Measurements from ENCODE around the gene FBXW5. TPM values are rescaled to one million over a fixed set of nuclear protein-coding genes. Genes with fewer than 3 reads are reported as not detected.

The FBXW5 gene
- total RNA-seq, 1 experiment from 2014 or later, result 88.0 TPM

- no TSS peak for BruUV-seq (replicated peaks)
- H3K79me2 ChIP-seq (ENCODE audit: insufficient read depth, low read length), result no peaks in the 10 kb centered on the region
- TF ChIP-seq EZH2 (IDR thresholded peaks at IDR 0.05) (no peak), CEBPB (IDR thresholded peaks at IDR 0.05; ENCODE audit: low read depth) (no peak), REST (IDR thresholded peaks at IDR 0.05; ENCODE audit: low read depth) (no peak)
- H3K9me2 ChIP-seq (ENCODE audit: insufficient read depth), result no peaks in the 10 kb centered on the region
- H3K4me2 ChIP-seq (ENCODE audit: low read length), result no peak overlapping the region
- ChIA-PET POLR2A (no interaction called here), RAD21 (ENCODE audit: low non-redundant PET in 1 of 2, low total read pairs in 2 of 2, uncharacterized antibody in 2 of 2, unreplicated experiment in 2 of 2) (no interaction called here), CTCF (interaction anchor here (1.6 kb wide), 1 partner anchor 15 kb away, joined by 3 read pairs; no protein-coding TSS in a partner anchor)
- H3K4me1 ChIP-seq (ENCODE audit: control insufficient read depth in 1 of 2, insufficient read depth in 2 of 2, low read length in 2 of 2), result peaks cover 11 to 28% of the 10 kb centered on the region in 2 experiments
- H3K36me3 ChIP-seq (ENCODE audit: control insufficient read depth in 1 of 2, insufficient read depth in 2 of 2, low read length in 2 of 2), result no peaks in the 10 kb centered on the region
- DNase-seq (ENCODE audit: low read depth, low spot score), result no peak
- no peak overlapping the region for H3K9ac ChIP-seq (ENCODE audit: low read length)
- no peaks in the 10 kb centered on the region for H3K9me3 ChIP-seq (ENCODE audit: control insufficient read depth in 1 of 2, insufficient read depth in 1 of 2, low read depth in 1 of 2, low read length in 2 of 2)
- no peaks in the 10 kb centered on the region for H3K27me3 ChIP-seq (ENCODE audit: insufficient read depth, low read length)
- H2AFZ ChIP-seq (ENCODE audit: low read depth, low read length, poor library complexity, severe bottlenecking), result no peak overlapping the region
- no peak for ATAC-seq
- H3K27ac ChIP-seq (ENCODE audit: low read depth, low read length), result no peak overlapping the region
- H3K4me3 ChIP-seq (replicated peaks in 1 of 2; ENCODE audit: low read depth in 1 of 2, low read length in 2 of 2), result no peak overlapping the region
- intact Hi-C loops (cut with micrococcal nuclease), result no loop called here
- H4K20me1 ChIP-seq (ENCODE audit: insufficient read depth), result no peaks in the 10 kb centered on the region
Observed at GRCh38 chr9:136962701-136963248, 18.2 kb upstream of the FBXW5 start.

GRCh38 chr9:136962163-136962562 is 17.6 kb upstream of the FBXW5 start:
- DNase-seq (ENCODE audit: low read depth, low spot score) (no peak), ATAC-seq (no peak)
- Histone ChIP-seq H3K4me1 (ENCODE audit: control insufficient read depth in 1 of 2, insufficient read depth in 2 of 2, low read length in 2 of 2) (peaks cover 11 to 28% of the 10 kb centered on the region in 2 experiments), H3K9me2 (ENCODE audit: insufficient read depth) (no peaks in the 10 kb centered on the region), H3K27me3 (ENCODE audit: insufficient read depth, low read length) (no peaks in the 10 kb centered on the region), H3K79me2 (ENCODE audit: insufficient read depth, low read length) (no peaks in the 10 kb centered on the region), H3K9me3 (ENCODE audit: control insufficient read depth in 1 of 2, insufficient read depth in 1 of 2, low read depth in 1 of 2, low read length in 2 of 2) (no peaks in the 10 kb centered on the region), H3K36me3 (ENCODE audit: control insufficient read depth in 1 of 2, insufficient read depth in 2 of 2, low read length in 2 of 2) (no peaks in the 10 kb centered on the region), H3K9ac (ENCODE audit: low read length) (no peak overlapping the region), H4K20me1 (ENCODE audit: insufficient read depth) (no peaks in the 10 kb centered on the region), H3K4me3 (replicated peaks in 1 of 2; ENCODE audit: low read depth in 1 of 2, low read length in 2 of 2) (no peak overlapping the region), H2AFZ (ENCODE audit: low read depth, low read length, poor library complexity, severe bottlenecking) (no peak overlapping the region), H3K27ac (ENCODE audit: low read depth, low read length) (no peak overlapping the region), H3K4me2 (ENCODE audit: low read length) (no peak overlapping the region)
- TF ChIP-seq POLR2AphosphoS5 (IDR thresholded peaks at IDR 0.05; ENCODE audit: low read depth, low read length) (no peak), SIN3A (IDR thresholded peaks at IDR 0.05; ENCODE audit: low read depth) (no peak), CEBPB (IDR thresholded peaks at IDR 0.05; ENCODE audit: low read depth) (no peak), CTCF (IDR thresholded peaks at IDR 0.05 in 2 of 3, conservative IDR thresholded peaks at IDR 0.05 in 1 of 3; ENCODE audit: borderline replicate concordance in 1 of 3, insufficient read depth in 1 of 3, low read depth in 2 of 3, low read length in 2 of 3) (no peak), ZBTB33 (IDR thresholded peaks at IDR 0.05; ENCODE audit: extremely low read depth, insufficient replicate concordance, low read length) (no peak), CBX3 (IDR thresholded peaks at IDR 0.05; ENCODE audit: low read depth) (no peak), ELF1 (IDR thresholded peaks at IDR 0.05; ENCODE audit: borderline replicate concordance, low read depth) (no peak), ATF3 (IDR thresholded peaks at IDR 0.05) (no peak), SP1 (IDR thresholded peaks at IDR 0.05; ENCODE audit: low read depth) (no peak), EZH2 (IDR thresholded peaks at IDR 0.05) (no peak)
- POLR2A ChIA-PET, result no interaction called here
- CTCF ChIA-PET, result interaction anchor here (1.6 kb wide), 1 partner anchor 14 kb away, joined by 3 read pairs; no protein-coding TSS in a partner anchor
- intact Hi-C loops (cut with micrococcal nuclease), result no loop called here
- RAD21 ChIA-PET (ENCODE audit: low non-redundant PET in 1 of 2, low total read pairs in 2 of 2, uncharacterized antibody in 2 of 2, unreplicated experiment in 2 of 2), result no interaction called here
- no TSS peak for BruUV-seq (replicated peaks)

Data from HCT116 (cell line).